H9 (cell line): ENCODE measurements around the gene CLPX. TPM values are rescaled to one million over a fixed set of nuclear protein-coding genes. Genes with fewer than 3 reads are reported as not detected.

Experiments
- DNase-seq: peaks from one replicate; pipeline ENCODE4 v3.0.0-alpha.2; 2017
- H2AFZ ChIP-seq: one replicate; pipeline ENCODE4 v1.6.1; 2013; ENCODE audit warnings: mild to moderate bottlenecking, low read length, control low read depth, moderate library complexity
- H2AK5ac ChIP-seq: 2 replicates; pipeline ENCODE4 v1.6.1; 2013; ENCODE audit warnings: low read length, control low read depth, mixed read lengths; ENCODE audit not compliant: insufficient read length
- H2BK120ac ChIP-seq: one replicate; pipeline ENCODE4 v1.6.1; 2013; ENCODE audit warnings: low read depth, mild to moderate bottlenecking, low read length, control low read depth, inconsistent platforms; ENCODE audit not compliant: poor library complexity, severe bottlenecking
- H2BK12ac ChIP-seq: 2 replicates; pipeline ENCODE4 v1.6.1; 2013; ENCODE audit warnings: low read length, control low read depth, mixed read lengths, low read depth; ENCODE audit not compliant: insufficient read length
- H2BK15ac ChIP-seq: 2 replicates; pipeline ENCODE4 v1.6.1; 2013; ENCODE audit warnings: low read depth, low read length, control low read depth
- H2BK20ac ChIP-seq: one replicate; pipeline ENCODE4 v1.6.1; 2013; ENCODE audit warnings: low read depth, mild to moderate bottlenecking, low read length, control low read depth, inconsistent platforms; ENCODE audit not compliant: poor library complexity, severe bottlenecking
- H2BK5ac ChIP-seq: 2 replicates; pipeline ENCODE4 v1.6.1; 2013; ENCODE audit warnings: low read length, control low read depth, mixed read lengths; ENCODE audit not compliant: insufficient read length
- H3K14ac ChIP-seq: 2 replicates; pipeline ENCODE4 v1.6.1; 2013; ENCODE audit warnings: low read length, control low read depth; ENCODE audit not compliant: insufficient read depth
- H3K18ac ChIP-seq: 2 replicates; pipeline ENCODE4 v1.6.1; 2013; ENCODE audit warnings: low read depth, mild to moderate bottlenecking, mixed read lengths, low read length, control low read depth; ENCODE audit not compliant: insufficient read length
- H3K23ac ChIP-seq: 2 replicates; pipeline ENCODE4 v1.6.1; 2013; ENCODE audit warnings: low read length, control low read depth, mixed read lengths, low read depth; ENCODE audit not compliant: insufficient read length
- H3K23me2 ChIP-seq: 2 replicates; pipeline ENCODE4 v1.6.1; 2013; ENCODE audit warnings: low read depth, mild to moderate bottlenecking, mixed read lengths, low read length, control low read depth; ENCODE audit not compliant: insufficient read length, poor library complexity, severe bottlenecking
- H3K27ac ChIP-seq: 2 replicates; pipeline ENCODE4 v1.5.1; 2013; ENCODE audit warnings: low read length, control low read depth, mixed read lengths, low read depth; ENCODE audit not compliant: insufficient read length
- H3K27me3 ChIP-seq: 2 replicates; pipeline ENCODE4 v1.6.1; 2013; ENCODE audit warnings: low read length, control low read depth, inconsistent platforms; ENCODE audit not compliant: insufficient read depth
- H3K4ac ChIP-seq: 2 replicates; pipeline ENCODE4 v1.6.1; 2013; ENCODE audit warnings: low read depth, mild to moderate bottlenecking, control low read depth, inconsistent platforms, low read length, moderate library complexity
- H3K4me1 ChIP-seq: 2 replicates; pipeline ENCODE4 v1.6.1; 2013; ENCODE audit warnings: low read length, control low read depth, inconsistent platforms; ENCODE audit not compliant: insufficient read depth
- H3K4me2 ChIP-seq: 2 replicates; pipeline ENCODE4 v1.6.1; 2013; ENCODE audit warnings: low read length, control low read depth, mixed read lengths; ENCODE audit not compliant: insufficient read length, insufficient read depth
- H3K56ac ChIP-seq: 2 replicates; pipeline ENCODE4 v1.6.1; 2013; ENCODE audit warnings: low read depth, mild to moderate bottlenecking, mixed read lengths, low read length, control low read depth; ENCODE audit not compliant: insufficient read length
- H3K79me1 ChIP-seq: 2 replicates; pipeline ENCODE4 v1.6.1; 2013; ENCODE audit warnings: low read depth, mild to moderate bottlenecking, moderate library complexity, low read length, control low read depth, inconsistent platforms; ENCODE audit not compliant: insufficient read depth, poor library complexity, severe bottlenecking
- H3K79me2 ChIP-seq: 2 replicates; pipeline ENCODE4 v1.6.1; 2013; ENCODE audit warnings: low read length, control low read depth, inconsistent platforms; ENCODE audit not compliant: insufficient read depth
- H3K9ac ChIP-seq: 2 replicates; pipeline ENCODE4 v1.6.1; 2013; ENCODE audit warnings: low read length, control low read depth, mixed read lengths; ENCODE audit not compliant: insufficient read length; ENCODE audit errors: extremely low read depth
- H3K9me3 ChIP-seq: one replicate; pipeline ENCODE4 v1.6.1; 2013; ENCODE audit warnings: low read depth, low read length, inconsistent platforms; ENCODE audit not compliant: control insufficient read depth
- H3T11ph ChIP-seq: one replicate; pipeline ENCODE4 v1.6.1; 2013; ENCODE audit warnings: mild to moderate bottlenecking, low read length, control low read depth, inconsistent platforms
- H4K20me1 ChIP-seq: one replicate; pipeline ENCODE4 v1.6.1; 2013; ENCODE audit not compliant: control insufficient read depth, insufficient read length, insufficient read depth
- H4K5ac ChIP-seq: 2 replicates; pipeline ENCODE4 v1.6.1; 2013; ENCODE audit warnings: low read depth, mild to moderate bottlenecking, mixed read lengths, low read length, control low read depth; ENCODE audit not compliant: insufficient read length
- H4K8ac ChIP-seq: replicated peaks from 2 replicates; pipeline ENCODE4 v1.6.1; 2013; ENCODE audit warnings: low read length, control low read depth, mixed read lengths, low read depth; ENCODE audit not compliant: insufficient read length
- H4K91ac ChIP-seq: 2 replicates; pipeline ENCODE4 v1.6.1; 2013; ENCODE audit warnings: low read depth, mild to moderate bottlenecking, moderate library complexity, mixed read lengths, low read length, control low read depth; ENCODE audit not compliant: insufficient read length
- H3K27ac Mint-ChIP-seq, 3 experiments: 2 replicates in 2 of 3; 3 replicates in 1 of 3; pipeline ENCODE4 v1.8.0; 2020 to 2021; ENCODE audit warnings: mixed read lengths in 3 of 3, mild to moderate bottlenecking in 1 of 3, moderate library complexity in 1 of 3
- H3K27me3 Mint-ChIP-seq: 2 replicates; pipeline ENCODE4 v1.8.0; 2021; ENCODE audit warnings: low read depth, mild to moderate bottlenecking, moderate library complexity, mixed read lengths
- H3K36me3 Mint-ChIP-seq, 3 experiments: 2 replicates in 2 of 3; 3 replicates in 1 of 3; pipeline ENCODE4 v1.8.0; 2020 to 2021; ENCODE audit warnings: low read depth in 3 of 3, mixed read lengths in 3 of 3; ENCODE audit not compliant: insufficient read depth in 1 of 3
- H3K4me1 Mint-ChIP-seq, 2 experiments: 2 replicates each; pipeline ENCODE4 v1.8.0; 2020; ENCODE audit warnings: mixed read lengths in 2 of 2
- H3K4me3 Mint-ChIP-seq, 2 experiments: 2 replicates in 1 of 2; 3 replicates in 1 of 2; pipeline ENCODE4 v1.8.0; 2020 to 2021; ENCODE audit warnings: mild to moderate bottlenecking in 2 of 2, mixed read lengths in 2 of 2, moderate library complexity in 1 of 2
- H3K9me3 Mint-ChIP-seq, 2 experiments: 2 replicates in 1 of 2; 3 replicates in 1 of 2; pipeline ENCODE4 v1.8.0; 2020; ENCODE audit warnings: mild to moderate bottlenecking in 2 of 2, mixed read lengths in 2 of 2, moderate library complexity in 1 of 2
- CTCF ChIP-seq: fragments of 200-600 bp; sonication (generic); conservative IDR thresholded peaks from 3 replicates; pipeline ENCODE4 v1.8.0; 2021; ENCODE audit warnings: antibody characterized with exemption, mild to moderate bottlenecking
- WGBS: extraction: QIAGEN DNeasy Blood & Tissue Kit; methylation state at CpG from one replicate; pipeline ENCODE4 v1.1.7; 2013; ENCODE audit warnings: missing lambda C conversion rate, low lambda C conversion rate, mixed read lengths; ENCODE audit not compliant: insufficient read length; ENCODE audit errors: extremely low coverage; 5-methylcytosine and 5-hydroxymethylcytosine counted together
- total RNA-seq: library from RNA; stranded (reverse); gene quantifications from 2 replicates; pipeline ENCODE4 v1.2.1, GENCODE V29; 2021

The CLPX gene
- total RNA-seq, 1 experiment from 2014 or later, result 55.8 TPM

- Mint-ChIP-seq H3K4me1 (peaks cover 12 to 25% of the 10 kb centered on the region in 2 experiments), H3K27ac (no peak overlapping the region; a peak in 1 of 7 replicates), H3K27me3 (peaks cover 3% of the 10 kb centered on the region), H3K4me3 (no peak overlapping the region), H3K9me3 (no peaks in the 10 kb centered on the region), H3K36me3 (no peaks in the 10 kb centered on the region; a peak in 1 of 7 replicates)
- no peak overlapping the region for H2BK5ac ChIP-seq
- no peaks in the 10 kb centered on the region for H3K4me1 ChIP-seq
- no peak overlapping the region for H2AFZ ChIP-seq
- H3K18ac ChIP-seq, result no peak overlapping the region
- H3K56ac ChIP-seq, result no peak overlapping the region
- H2AK5ac ChIP-seq, result no peak overlapping the region
- no peak overlapping the region for H2BK12ac ChIP-seq
- TF ChIP-seq CTCF, result no peak
- H3K27me3 ChIP-seq, result no peaks in the 10 kb centered on the region
- no peaks in the 10 kb centered on the region for H3K9me3 ChIP-seq
- H3T11ph ChIP-seq, result no peak overlapping the region
- no peak overlapping the region for H4K8ac ChIP-seq
- H3K79me1 ChIP-seq, result no peaks in the 10 kb centered on the region
- H2BK15ac ChIP-seq, result no peak overlapping the region
- WGBS, result no CpG with 5 or more reads among the region's 6 CpGs
- H3K4me2 ChIP-seq, result no peak overlapping the region
- no peaks in the 10 kb centered on the region for H3K79me2 ChIP-seq
- no peak overlapping the region for H2BK120ac ChIP-seq
- no peak overlapping the region for H3K14ac ChIP-seq
- no peak overlapping the region for H4K5ac ChIP-seq
- H3K23ac ChIP-seq, result no peak overlapping the region
- no peak overlapping the region for H3K9ac ChIP-seq
- H4K20me1 ChIP-seq, result no peaks in the 10 kb centered on the region
- no peaks in the 10 kb centered on the region for H3K23me2 ChIP-seq
- H4K91ac ChIP-seq, result no peak overlapping the region
- no peak for DNase-seq
- no peak overlapping the region for H2BK20ac ChIP-seq
- H3K27ac ChIP-seq, result no peak overlapping the region
- no peak overlapping the region for H3K4ac ChIP-seq
Measured at GRCh38 chr15:65211482-65211982, 26.4 kb upstream of the CLPX start.
